K562 (cell line): Measurements from ENCODE around the gene POLRMT. TPM values are rescaled to one million over a fixed set of nuclear protein-coding genes. Genes with fewer than 3 reads are reported as not detected.

Experiments
- ATAC-seq: fragments of 200-7000 bp; cut with Tn5 transposase; 3 replicates; pipeline ENCODE4 v1.9.1; 2020; ENCODE audit warnings: moderate library complexity
- BruUV-seq: library from RNA; stranded (reverse); fragments of 400-500 nt; replicated peaks from 2 replicates; lab custom pipeline; 2021; lab: Mats Ljungman, UMichigan
- CTCF ChIA-PET: fragments of 300-600 bp; formaldehyde crosslinking; extraction: SDS; loops from one replicate; lab custom pipeline; 2021; ENCODE audit warnings: low intra/inter-chr PET ratio; lab: Yijun Ruan, JAX
- POLR2A ChIA-PET: fragments of 300-600, 350-650 bp; sonication (Branson Sonifier 250); formaldehyde crosslinking; extraction: SDS; loops from one replicate; lab custom pipeline; 2021; ENCODE audit warnings: antibody characterized with exemption, inconsistent platforms; lab: Yijun Ruan, JAX
- DNase-seq, 4 experiments: peaks; one replicate each; pipeline versions ENCODE4 v3.0.0 to v3.0.0-alpha.2; 2011 to 2018; ENCODE audit warnings: low spot score in 3 of 4, mixed read lengths in 3 of 4; ENCODE audit errors: extremely low read depth in 1 of 4
- FAIRE-seq: peaks from 2 replicates; lab custom pipeline; 2011; peaks lifted over from hg19 to GRCh38; lab: Jason Lieb, UNC
- H2AFZ ChIP-seq: 2 replicates; pipeline ENCODE4 v1.6.0; 2011; ENCODE audit warnings: low read depth, low read length, control low read depth, inconsistent platforms
- H3K27ac ChIP-seq: fragments of 200-600 bp; 3 replicates; pipeline ENCODE4 v1.8.0; 2011; ENCODE audit warnings: low read depth, mild to moderate bottlenecking, control low read depth, inconsistent platforms, low read length, moderate library complexity, mixed read lengths; ENCODE audit errors: extremely low read depth
- H3K27me3 ChIP-seq, 2 experiments: fragments of 300-600 bp in 1 of 2; 2 replicates in 1 of 2; 3 replicates in 1 of 2; pipeline versions ENCODE4 v1.6.0 to v1.8.0; 2011; ENCODE audit warnings: inconsistent platforms in 2 of 2, low read length in 2 of 2, mild to moderate bottlenecking in 1 of 2, mixed read lengths in 1 of 2, moderate library complexity in 1 of 2; ENCODE audit not compliant: control insufficient read depth in 2 of 2, insufficient read depth in 2 of 2
- H3K36me3 ChIP-seq: fragments of 300-600 bp; 3 replicates; pipeline ENCODE4 v1.8.0; 2011; ENCODE audit warnings: mild to moderate bottlenecking, low read length, inconsistent platforms; ENCODE audit not compliant: control insufficient read depth, insufficient read depth
- H3K4me1 ChIP-seq, 2 experiments: fragments of 200-600 bp in 1 of 2; replicated peaks in 1 of 2; 2 replicates in 1 of 2; 3 replicates in 1 of 2; pipeline versions ENCODE4 v1.5.1 to v1.8.0; 2011; ENCODE audit warnings: inconsistent platforms in 2 of 2, low read length in 2 of 2, mild to moderate bottlenecking in 1 of 2, mixed read lengths in 1 of 2, moderate library complexity in 1 of 2; ENCODE audit not compliant: control insufficient read depth in 2 of 2, insufficient read depth in 2 of 2
- H3K4me2 ChIP-seq: 2 replicates; pipeline ENCODE4 v1.6.1; 2011; ENCODE audit warnings: low read length, control low read depth, inconsistent platforms, mixed read lengths; ENCODE audit not compliant: insufficient read depth
- H3K4me3 ChIP-seq: fragments of 200-600 bp; sonication (generic), shearing (Covaris generic); 2 replicates; pipeline ENCODE4 v1.5.1; 2016; ENCODE audit warnings: control low read depth, inconsistent platforms
- H3K79me2 ChIP-seq: fragments of 200-600 bp; 3 replicates; pipeline ENCODE4 v1.8.0; 2011; ENCODE audit warnings: low read length, inconsistent platforms; ENCODE audit not compliant: control insufficient read depth, insufficient read depth
- H3K9ac ChIP-seq, 2 experiments: 2 replicates each; pipeline versions ENCODE4 v1.6.0 to v1.6.1; 2011; ENCODE audit warnings: low read depth in 2 of 2, low read length in 2 of 2, control low read depth in 1 of 2, inconsistent platforms in 1 of 2, mild to moderate bottlenecking in 1 of 2, mixed read lengths in 1 of 2; ENCODE audit not compliant: insufficient read depth in 1 of 2
- H3K9me1 ChIP-seq: one replicate; pipeline ENCODE4 v1.6.0; 2011; ENCODE audit warnings: inconsistent platforms, mild to moderate bottlenecking, low read length, moderate library complexity; ENCODE audit not compliant: control insufficient read depth, insufficient read depth
- H3K9me3 ChIP-seq: replicated peaks from 2 replicates; pipeline ENCODE4 v1.5.1; 2011; ENCODE audit warnings: low read depth, low read length, inconsistent platforms; ENCODE audit not compliant: control insufficient read depth, insufficient read depth
- H4K20me1 ChIP-seq: replicated peaks from 2 replicates; pipeline ENCODE4 v1.6.1; 2011; ENCODE audit warnings: low read length, inconsistent platforms, mixed read lengths; ENCODE audit not compliant: control insufficient read depth, insufficient read depth
- BDP1 ChIP-seq: IDR thresholded peaks from 3 replicates; pipeline ENCODE4 v1.6.1; 2011; ENCODE audit not compliant: insufficient read length, insufficient read depth
- CBX1 ChIP-seq: sonication (generic); IDR thresholded peaks from 2 replicates; pipeline ENCODE4 v1.6.1; 2016; ENCODE audit warnings: antibody characterized with exemption, low read depth, mild to moderate bottlenecking
- HMGN3 ChIP-seq: IDR thresholded peaks from 2 replicates; pipeline ENCODE4 v1.6.1; 2011; ENCODE audit warnings: borderline replicate concordance, low read depth, mild to moderate bottlenecking, mixed read lengths, low read length; ENCODE audit not compliant: insufficient read length; ENCODE audit errors: extremely low read depth
- KDM2B ChIP-seq: fragments of 250-450 bp; sonication (Bioruptor Pico); IDR thresholded peaks from 2 replicates; pipeline ENCODE4 v1.8.0; 2021; ENCODE audit warnings: mild to moderate bottlenecking, moderate library complexity
- RHOXF2B ChIP-seq: fragments of 250-450 bp; sonication (Bioruptor Pico); conservative IDR thresholded peaks from 2 replicates; pipeline ENCODE4 v1.5.1; 2021
- STAG1 ChIP-seq: sonication (generic); formaldehyde crosslinking; IDR thresholded peaks from 2 replicates; pipeline ENCODE4 v1.5.0; 2020; ENCODE audit warnings: missing genetic modification reagents, borderline replicate concordance
- ZNF24 ChIP-seq: fragments of 450-650 bp; IDR thresholded peaks from 2 replicates; pipeline ENCODE4 v1.6.1; 2016
- ZNF444 ChIP-seq: fragments of 250-450 bp; sonication (Bioruptor Pico); IDR thresholded peaks from 2 replicates; pipeline ENCODE4 v1.4.0; 2020; ENCODE audit warnings: mild to moderate bottlenecking, moderate library complexity
- ZNF589 ChIP-seq: fragments of 200-800 bp; sonication (Bioruptor generic); IDR thresholded peaks from 2 replicates; pipeline ENCODE4 v1.6.1; 2016; ENCODE audit warnings: low read depth, missing genetic modification characterization, missing compliant biosample characterization
- ZNF830 ChIP-seq: fragments of 250-450 bp; sonication (Bioruptor Pico); IDR thresholded peaks from 2 replicates; pipeline ENCODE4 v1.5.0; 2021; ENCODE audit warnings: mild to moderate bottlenecking
- WGBS: fragments of 100-300 bp; shearing (Covaris generic); methylation state at CpG from one replicate; pipeline ENCODE4 v1.1.6; 2016; ENCODE audit warnings: low coverage, mixed read lengths; ENCODE audit not compliant: insufficient coverage; ENCODE audit errors: missing lambda C conversion rate; 5-methylcytosine and 5-hydroxymethylcytosine counted together
- in situ Hi-C: fragments of 300-500 bp; cut with MboI; formaldehyde crosslinking; loops from 4 replicates; pipeline ENCODE4 v1.15.0; 2018; ENCODE audit warnings: inconsistent platforms, mixed read lengths
- intact Hi-C: fragments of 100-400 bp; cut with micrococcal nuclease; formaldehyde crosslinking; loops from 2 replicates; pipeline ENCODE4 v1.14.2; 2022
- polyA plus RNA-seq, 8 experiments: library from polyadenylated mRNA; depleted of rRNA in 4 of 8; stranded (reverse) in 5 of 8; unstranded in 3 of 8; fragments of >200 nt; fragmentation: Nextera tagmentation in 2 of 8; fragmentation: Illumina TruSeq in 1 of 8; extraction: Ambion mirVana in 2 of 8; extraction: Trizol in 1 of 8; gene quantifications; 2 replicates each; pipeline versions ENCODE4 v1.2.1 to v1.2.3, GENCODE V29; 2011 to 2014; ENCODE audit warnings: inconsistent platforms in 1 of 8, missing spikeins in 1 of 8
- total RNA-seq, 7 experiments: library from RNA; depleted of rRNA in 6 of 7; stranded (reverse); fragments of >200 nt in 6 of 7; fragmentation: Illumina TruSeq in 2 of 7; extraction: Trizol in 2 of 7; gene quantifications; 2 replicates each; pipeline versions ENCODE4 v1.2.1 to v1.2.3, GENCODE V29; 2011 to 2021; ENCODE audit warnings: low replicate concordance in 1 of 7
- TF ChIP-seq, protein P1 (sequence below): IDR thresholded peaks from 2 replicates; pipeline ENCODE4 v1.6.1; 2011; ENCODE audit not compliant: insufficient read length; ENCODE audit errors: extremely low read depth
- TF ChIP-seq, protein P2 (sequence below): fragments of 450-650 bp; formaldehyde crosslinking; IDR thresholded peaks from 2 replicates; pipeline ENCODE4 v1.4.0; 2022; ENCODE audit warnings: missing genetic modification characterization
- TF ChIP-seq, protein P3 (sequence below), 3 experiments: fragments of 200-800 bp in 1 of 3; fragments of 250-450 bp in 1 of 3; fragments of 450-650 bp in 1 of 3; sonication (Bioruptor Pico) in 1 of 3; sonication (Bioruptor generic) in 1 of 3; formaldehyde crosslinking in 1 of 3; IDR thresholded peaks; 2 replicates each; pipeline versions ENCODE4 v1.6.1 to v1.8.0; 2016 to 2022; ENCODE audit warnings: mild to moderate bottlenecking in 2 of 3, missing genetic modification characterization in 2 of 3, missing compliant biosample characterization in 1 of 3, moderate library complexity in 1 of 3

The POLRMT gene
- total and polyA plus RNA-seq, 9 of the 15 experiments (the other 6 are each of a cell fraction or from before 2014, with no cell fraction given) = 30.3 to 144 (median 68.0) TPM

DNA sequence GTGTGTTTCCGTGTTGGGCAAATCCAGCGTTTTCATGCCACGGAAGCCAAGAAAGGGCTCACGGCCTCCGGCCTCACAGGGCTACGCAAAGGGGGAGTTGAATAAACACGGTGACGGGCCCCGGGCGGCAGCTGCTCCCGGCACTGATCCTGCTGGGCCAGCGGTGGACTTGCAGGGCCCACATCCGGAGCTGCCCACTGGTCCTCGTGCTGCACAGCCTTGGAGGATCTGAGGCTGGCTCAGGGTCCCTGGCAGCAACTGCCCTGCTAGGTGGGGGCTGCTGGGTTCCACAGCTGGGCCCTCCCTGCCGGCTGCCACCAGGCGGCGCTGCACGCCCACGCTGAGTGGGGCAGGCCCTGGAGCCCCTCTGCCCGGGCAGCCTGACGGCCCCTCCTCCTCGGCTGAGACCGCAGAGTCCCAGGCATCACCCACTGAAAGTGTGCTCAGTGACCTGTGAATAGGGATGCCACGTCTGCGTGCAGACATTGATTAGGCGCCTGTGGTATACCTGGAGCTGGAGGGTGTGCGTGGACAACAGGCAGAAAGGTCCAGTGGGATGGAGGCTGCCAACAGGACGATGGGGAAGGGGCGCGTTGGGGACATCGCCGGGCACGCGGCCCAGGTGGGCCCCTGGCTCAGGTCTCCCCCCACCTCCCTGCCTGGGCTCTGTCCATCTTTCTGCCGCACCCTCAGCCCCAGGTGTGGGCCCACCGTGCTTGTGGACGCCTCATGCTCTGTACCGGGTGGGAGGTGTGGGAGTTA, 48.9 kb downstream of the POLRMT start (continued):
- TF ChIP-seq STAG1 (peak; percentile 44; the same call in 1 of the 2 replicates), CBX1 (peak; percentile 91), RHOXF2B (peak; percentile 74; the same call in 1 of the 2 replicates)

DNA sequence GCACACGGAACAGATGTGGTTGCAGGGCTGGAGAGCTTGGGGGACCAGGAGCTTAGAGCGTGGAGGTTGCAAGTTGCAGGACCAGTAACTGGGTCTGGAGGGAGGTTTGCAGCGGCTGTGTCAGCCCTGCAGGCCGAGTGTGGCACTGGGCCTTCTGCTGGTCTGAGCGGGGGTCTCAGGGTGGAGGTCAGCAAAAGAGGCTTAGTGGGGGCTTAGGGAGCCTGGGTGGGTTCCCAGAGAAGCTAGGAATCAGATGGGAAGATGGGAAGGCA, 49.4 kb downstream of the POLRMT start:
- H3K36me3 ChIP-seq = peaks cover 44% of the 10 kb centered on the region; the same call in 1 of the 3 replicates
- FAIRE-seq = no peak
- H3K4me3 ChIP-seq = no peak overlapping the region
- H3K79me2 ChIP-seq = peaks cover 17% of the 10 kb centered on the region
- peaks cover 0 to 88% of the 10 kb centered on the region in 2 experiments; a peak in 2 of 5 replicates for H3K4me1 ChIP-seq
- in situ Hi-C loops (no loop called here), intact Hi-C loops (loop anchor here (10.0 kb wide), 2 partner anchors 49 to 151 kb away; partner anchors contain the start of gene CDC34)
- H3K9ac ChIP-seq = no peak overlapping the region; a peak in 2 of 4 replicates
- H3K9me1 ChIP-seq = no peaks in the 10 kb centered on the region
- no peak overlapping the region for H3K4me2 ChIP-seq
- no peak overlapping the region for H2AFZ ChIP-seq
- POLR2A ChIA-PET = interaction anchor here (0.8 to 3.1 kb wide), 4 partner anchors 10 to 20 kb away, joined by 3 to 41 read pairs (median 9); partner anchors contain the start of gene BSG
- H3K27ac ChIP-seq = no peak overlapping the region
- H3K27me3 ChIP-seq = no peaks in the 10 kb centered on the region
- CTCF ChIA-PET = interaction anchor here (1.1 kb wide), 1 partner anchor 150 kb away, joined by 4 read pairs; no protein-coding TSS in a partner anchor
- BruUV-seq = no TSS peak
- H3K9me3 ChIP-seq = no peaks in the 10 kb centered on the region
- DNase-seq = peak in 1 of 4 experiments; percentile 19
- peaks cover 34% of the 10 kb centered on the region for H4K20me1 ChIP-seq
- 90% methylated on average over 3 of the region's 5 CpGs for WGBS
- peak; percentile 51 for ATAC-seq
- TF ChIP-seq, protein P1, sequence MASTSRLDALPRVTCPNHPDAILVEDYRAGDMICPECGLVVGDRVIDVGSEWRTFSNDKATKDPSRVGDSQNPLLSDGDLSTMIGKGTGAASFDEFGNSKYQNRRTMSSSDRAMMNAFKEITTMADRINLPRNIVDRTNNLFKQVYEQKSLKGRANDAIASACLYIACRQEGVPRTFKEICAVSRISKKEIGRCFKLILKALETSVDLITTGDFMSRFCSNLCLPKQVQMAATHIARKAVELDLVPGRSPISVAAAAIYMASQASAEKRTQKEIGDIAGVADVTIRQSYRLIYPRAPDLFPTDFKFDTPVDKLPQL = no peak
- TF ChIP-seq ZNF24 (no peak), BDP1 (no peak), ZNF444 (CRISPR knock-in tag) (no peak), ZNF589 (CRISPR knock-in tag) (no peak), HMGN3 (peak; percentile 45), KDM2B (CRISPR knock-in tag) (no peak), ZNF830 (CRISPR knock-in tag) (no peak)
- TF ChIP-seq, protein P2, sequence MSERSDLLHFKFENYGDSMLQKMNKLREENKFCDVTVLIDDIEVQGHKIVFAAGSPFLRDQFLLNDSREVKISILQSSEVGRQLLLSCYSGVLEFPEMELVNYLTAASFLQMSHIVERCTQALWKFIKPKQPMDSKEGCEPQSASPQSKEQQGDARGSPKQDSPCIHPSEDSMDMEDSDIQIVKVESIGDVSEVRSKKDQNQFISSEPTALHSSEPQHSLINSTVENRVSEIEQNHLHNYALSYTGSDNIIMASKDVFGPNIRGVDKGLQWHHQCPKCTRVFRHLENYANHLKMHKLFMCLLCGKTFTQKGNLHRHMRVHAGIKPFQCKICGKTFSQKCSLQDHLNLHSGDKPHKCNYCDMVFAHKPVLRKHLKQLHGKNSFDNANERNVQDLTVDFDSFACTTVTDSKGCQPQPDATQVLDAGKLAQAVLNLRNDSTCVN (CRISPR knock-in tag) = 0 out of 2 replicates have a peak, but pooled peaks have one; percentile 50
- TF ChIP-seq, protein P3, sequence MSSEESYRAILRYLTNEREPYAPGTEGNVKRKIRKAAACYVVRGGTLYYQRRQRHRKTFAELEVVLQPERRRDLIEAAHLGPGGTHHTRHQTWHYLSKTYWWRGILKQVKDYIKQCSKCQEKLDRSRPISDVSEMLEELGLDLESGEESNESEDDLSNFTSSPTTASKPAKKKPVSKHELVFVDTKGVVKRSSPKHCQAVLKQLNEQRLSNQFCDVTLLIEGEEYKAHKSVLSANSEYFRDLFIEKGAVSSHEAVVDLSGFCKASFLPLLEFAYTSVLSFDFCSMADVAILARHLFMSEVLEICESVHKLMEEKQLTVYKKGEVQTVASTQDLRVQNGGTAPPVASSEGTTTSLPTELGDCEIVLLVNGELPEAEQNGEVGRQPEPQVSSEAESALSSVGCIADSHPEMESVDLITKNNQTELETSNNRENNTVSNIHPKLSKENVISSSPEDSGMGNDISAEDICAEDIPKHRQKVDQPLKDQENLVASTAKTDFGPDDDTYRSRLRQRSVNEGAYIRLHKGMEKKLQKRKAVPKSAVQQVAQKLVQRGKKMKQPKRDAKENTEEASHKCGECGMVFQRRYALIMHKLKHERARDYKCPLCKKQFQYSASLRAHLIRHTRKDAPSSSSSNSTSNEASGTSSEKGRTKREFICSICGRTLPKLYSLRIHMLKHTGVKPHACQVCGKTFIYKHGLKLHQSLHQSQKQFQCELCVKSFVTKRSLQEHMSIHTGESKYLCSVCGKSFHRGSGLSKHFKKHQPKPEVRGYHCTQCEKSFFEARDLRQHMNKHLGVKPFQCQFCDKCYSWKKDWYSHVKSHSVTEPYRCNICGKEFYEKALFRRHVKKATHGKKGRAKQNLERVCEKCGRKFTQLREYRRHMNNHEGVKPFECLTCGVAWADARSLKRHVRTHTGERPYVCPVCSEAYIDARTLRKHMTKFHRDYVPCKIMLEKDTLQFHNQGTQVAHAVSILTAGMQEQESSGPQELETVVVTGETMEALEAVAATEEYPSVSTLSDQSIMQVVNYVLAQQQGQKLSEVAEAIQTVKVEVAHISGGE (CRISPR knock-in tag; IDR thresholded peaks at IDR 0.05) = no peak
